Panc1 (cell line): ENCODE data around the gene PLCB1. TPM values are rescaled to one million over a fixed set of nuclear protein-coding genes. Genes with fewer than 3 reads are reported as not detected.

ENCODE experiments used
- ATAC-seq: fragments of 200-7000 bp; cut with Tn5 transposase; 2 replicates; pipeline ENCODE4 v1.9.1; 2020; ENCODE audit warnings: mild to moderate bottlenecking, moderate library complexity
- BruUV-seq: library from RNA; stranded (reverse); fragments of 400-500 nt; replicated peaks from 2 replicates; lab custom pipeline; 2021; lab: Mats Ljungman, UMichigan
- CTCF ChIA-PET: fragments of 300-600 bp; sonication (Branson Sonifier 250); formaldehyde crosslinking; loops from one replicate; lab custom pipeline; 2022; ENCODE audit warnings: antibody characterized with exemption; lab: Charles Lee
- POLR2A ChIA-PET: fragments of 300-600 bp; sonication (Branson Sonifier 250); formaldehyde crosslinking; loops from one replicate; lab custom pipeline; 2022; ENCODE audit warnings: antibody characterized with exemption; lab: Charles Lee
- DNase-seq: peaks from one replicate; pipeline ENCODE4 v3.0.0-alpha.2; 2010; ENCODE audit warnings: low read depth, low spot score
- H3K27ac ChIP-seq: 2 replicates; pipeline ENCODE4 v1.5.1; 2011; ENCODE audit warnings: mild to moderate bottlenecking, low read length, inconsistent platforms
- H3K27me3 ChIP-seq: fragments of 200-500 bp; sonication (Bioruptor generic); 2 replicates; pipeline ENCODE4 v1.6.0; 2014; ENCODE audit warnings: low read length, inconsistent platforms; ENCODE audit not compliant: control insufficient read depth, insufficient read depth
- H3K36me3 ChIP-seq: fragments of 200-500 bp; sonication (Bioruptor generic); 2 replicates; pipeline ENCODE4 v1.5.1; 2014; ENCODE audit warnings: inconsistent platforms, mild to moderate bottlenecking, low read length, moderate library complexity; ENCODE audit not compliant: control insufficient read depth, insufficient read depth
- H3K4me1 ChIP-seq: 2 replicates; pipeline ENCODE4 v1.5.1; 2011; ENCODE audit warnings: inconsistent platforms, mild to moderate bottlenecking, low read length, moderate library complexity; ENCODE audit not compliant: control insufficient read depth, insufficient read depth
- H3K4me3 ChIP-seq, 2 experiments: 2 replicates each; pipeline ENCODE4 v1.5.1; 2011 to 2012; ENCODE audit warnings: low read depth in 2 of 2, low read length in 2 of 2, mild to moderate bottlenecking in 2 of 2, inconsistent platforms in 1 of 2, moderate library complexity in 1 of 2
- H3K9me3 ChIP-seq: fragments of 200-500 bp; sonication (Bioruptor generic); 2 replicates; pipeline ENCODE4 v1.5.1; 2014; ENCODE audit warnings: low read depth, mild to moderate bottlenecking, inconsistent platforms, low read length, moderate library complexity; ENCODE audit not compliant: control insufficient read depth, insufficient read depth
- CTCF ChIP-seq: fragments of 450-650 bp; IDR thresholded peaks from 2 replicates; pipeline ENCODE4 v1.5.1; 2017; ENCODE audit warnings: mild to moderate bottlenecking
- POLR2AphosphoS5 ChIP-seq: IDR thresholded peaks from 2 replicates; pipeline ENCODE4 v1.6.1; 2012; ENCODE audit warnings: mild to moderate bottlenecking, low read depth, low read length, moderate library complexity
- REST ChIP-seq, 2 experiments: IDR thresholded peaks; 2 replicates each; pipeline ENCODE4 v1.6.1; 2011 to 2012; ENCODE audit warnings: low read depth in 2 of 2, control low read depth in 1 of 2, low read length in 1 of 2, mild to moderate bottlenecking in 1 of 2, moderate library complexity in 1 of 2; ENCODE audit not compliant: insufficient read depth in 1 of 2
- SIN3A ChIP-seq: IDR thresholded peaks from 2 replicates; pipeline ENCODE4 v1.6.1; 2012; ENCODE audit warnings: low read depth, mild to moderate bottlenecking, low read length, moderate library complexity, borderline replicate concordance; ENCODE audit not compliant: insufficient read depth
- TCF7L2 ChIP-seq: IDR thresholded peaks from 2 replicates; pipeline ENCODE4 v1.6.1; 2011; ENCODE audit warnings: mild to moderate bottlenecking, low read depth, low read length, inconsistent platforms
- in situ Hi-C: cut with HindIII; loops from 2 replicates; pipeline ENCODE4 v1.10.0; 2016; ENCODE audit warnings: low sequenced_read_pairs, low pct_unique_long_range_greater_than_20kb
- intact Hi-C: fragments of 100-400 bp; cut with micrococcal nuclease; formaldehyde crosslinking; loops from one replicate; pipeline ENCODE4 v1.10.0; 2022; ENCODE audit not compliant: unreplicated experiment
- total RNA-seq: library from RNA; stranded (reverse); gene quantifications from one replicate; pipeline ENCODE4 v1.2.1, GENCODE V29; 2021; ENCODE audit not compliant: unreplicated experiment

PLCB1 gene
- total RNA-seq, 1 experiment from 2014 or later, result 0.59 TPM

- POLR2A ChIA-PET, result no interaction called here
- no peaks in the 10 kb centered on the region for H3K27me3 ChIP-seq
- no peak for ATAC-seq
Observed at GRCh38 chr20:8540466-8540865, 408.4 kb downstream of the PLCB1 start.

DNA sequence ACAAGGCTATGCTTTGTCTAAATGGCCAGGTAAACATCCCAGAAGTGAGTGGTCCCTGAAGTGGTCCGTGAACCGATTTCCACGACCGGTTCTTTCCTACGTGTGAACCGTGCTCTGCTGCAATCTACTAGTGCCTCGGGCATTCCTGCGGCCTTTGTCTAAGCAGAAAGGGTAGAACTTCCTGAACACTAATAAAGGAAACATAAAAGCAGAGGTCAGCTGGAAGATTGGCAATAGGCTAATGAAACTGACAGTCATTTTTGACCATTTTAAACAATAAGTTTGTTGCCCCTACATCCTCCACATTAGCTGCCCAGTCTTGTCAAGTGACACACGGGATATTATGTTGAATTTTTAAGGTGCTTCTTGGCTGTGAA is 410.0 kb downstream of the PLCB1 start:
- BruUV-seq, result no TSS peak
- TF ChIP-seq CTCF, result no peak
- TF ChIP-seq POLR2AphosphoS5, result no peak
- no peak for TF ChIP-seq TCF7L2
- no peak for TF ChIP-seq REST (IDR thresholded peaks at IDR 0.05; ENCODE audit: insufficient read depth in 1 of 2, low read depth in 2 of 2, low read length in 1 of 2)
- no peak for TF ChIP-seq SIN3A

More at GRCh38 chr20:8540466-8540865, 408.4 kb downstream of the PLCB1 start:
- Histone ChIP-seq H3K4me3 (no peak overlapping the region), H3K36me3 (no peaks in the 10 kb centered on the region), H3K9me3 (no peaks in the 10 kb centered on the region), H3K4me1 (no peaks in the 10 kb centered on the region), H3K27ac (no peak overlapping the region)
- TF ChIP-seq POLR2AphosphoS5 (no peak), REST (IDR thresholded peaks at IDR 0.05; ENCODE audit: insufficient read depth in 1 of 2, low read depth in 2 of 2, low read length in 1 of 2) (no peak), TCF7L2 (no peak), SIN3A (no peak), CTCF (no peak)
- in situ Hi-C loops, result no loop called here
- BruUV-seq, result no TSS peak
- DNase-seq, result no peak
- intact Hi-C loops, result no loop called here
- CTCF ChIA-PET, result no interaction called here

More for the DNA sequence above, 410.0 kb downstream of the PLCB1 start:
- intact Hi-C loops (no loop called here), in situ Hi-C loops (no loop called here)
- Histone ChIP-seq H3K27ac (no peak overlapping the region), H3K4me1 (no peaks in the 10 kb centered on the region), H3K27me3 (no peaks in the 10 kb centered on the region), H3K9me3 (no peaks in the 10 kb centered on the region), H3K4me3 (no peak overlapping the region), H3K36me3 (no peaks in the 10 kb centered on the region)
- ChIA-PET CTCF (no interaction called here), POLR2A (no interaction called here)
- ATAC-seq (no peak), DNase-seq (no peak)
